SJSA1 (cell line): ENCODE measurements around the gene ZBTB44. TPM values are rescaled to one million over a fixed set of nuclear protein-coding genes. Genes with fewer than 3 reads are reported as not detected.

Experiments used
- DNase-seq, 2 experiments: peaks; one replicate each; pipeline ENCODE4 v3.0.0-alpha.2; 2015 to 2020; ENCODE audit warnings: low spot score in 2 of 2, low read depth in 1 of 2
- H3K27ac ChIP-seq: fragments of 250-450 bp; sonication (Bioruptor Pico); 2 replicates; pipeline ENCODE4 v1.5.1; 2020; ENCODE audit warnings: mild to moderate bottlenecking, moderate library complexity
- H3K27me3 ChIP-seq: fragments of 250-450 bp; sonication (Bioruptor Pico); replicated peaks from 2 replicates; pipeline ENCODE4 v1.5.1; 2020; ENCODE audit warnings: mild to moderate bottlenecking, moderate library complexity
- H3K36me3 ChIP-seq: fragments of 250-450 bp; sonication (Bioruptor Pico); 2 replicates; pipeline ENCODE4 v1.5.1; 2020; ENCODE audit warnings: mild to moderate bottlenecking
- H3K4me1 ChIP-seq: fragments of 250-450 bp; sonication (Bioruptor Pico); replicated peaks from 2 replicates; pipeline ENCODE4 v1.6.1; 2021; ENCODE audit warnings: mild to moderate bottlenecking
- H3K4me3 ChIP-seq: fragments of 250-450 bp; sonication (Bioruptor Pico); 2 replicates; pipeline ENCODE4 v1.5.1; 2020; ENCODE audit warnings: mild to moderate bottlenecking
- H3K9me3 ChIP-seq: fragments of 250-450 bp; sonication (Bioruptor Pico); replicated peaks from 2 replicates; pipeline ENCODE4 v1.5.1; 2020; ENCODE audit warnings: mild to moderate bottlenecking
- total RNA-seq: library from RNA; depleted of rRNA; stranded (reverse); fragments of >200 nt; shearing (Covaris generic); gene quantifications from 2 replicates; pipeline ENCODE4 v1.2.3, GENCODE V29; 2014

The ZBTB44 gene
- total RNA-seq, 1 experiment from 2014 or later: 14.4 TPM

DNA sequence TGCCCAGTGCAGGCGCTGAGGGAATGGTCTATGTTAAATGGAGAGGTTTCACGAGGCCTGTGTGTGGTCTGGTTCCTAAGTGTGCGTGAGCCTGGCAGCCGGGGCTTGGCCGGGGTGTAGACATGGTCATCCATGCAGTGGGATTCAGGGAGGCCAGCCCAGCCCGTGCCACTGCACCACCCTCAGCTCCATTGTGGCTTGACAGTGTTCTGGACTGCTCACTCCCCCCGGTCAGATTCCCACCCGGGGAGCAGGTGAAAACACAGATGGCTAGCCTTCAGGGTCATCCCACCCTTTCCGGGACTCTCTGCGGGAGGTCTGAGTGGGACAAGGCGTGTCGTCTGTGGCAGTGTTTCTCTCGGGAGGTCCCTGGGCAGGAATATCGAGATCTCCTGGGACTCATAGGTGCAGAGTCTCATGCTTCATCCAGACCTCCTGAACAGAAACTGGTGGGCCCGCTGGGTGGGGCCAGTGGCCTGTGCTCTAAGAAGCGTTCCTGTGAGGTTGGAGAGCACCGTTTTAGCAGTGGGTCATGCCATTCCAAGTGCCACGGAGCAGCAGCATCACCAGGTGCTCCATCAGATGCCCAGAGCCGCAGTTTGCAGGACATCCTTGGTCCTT, 102.8 kb downstream of the ZBTB44 start:
- Histone ChIP-seq H3K9me3 (no peaks in the 10 kb centered on the region), H3K4me3 (no peak overlapping the region), H3K36me3 (no peaks in the 10 kb centered on the region), H3K27me3 (no peaks in the 10 kb centered on the region), H3K4me1 (no peaks in the 10 kb centered on the region; the same call in 1 of the 2 replicates), H3K27ac (no peak overlapping the region)
- no peak for DNase-seq

DNA sequence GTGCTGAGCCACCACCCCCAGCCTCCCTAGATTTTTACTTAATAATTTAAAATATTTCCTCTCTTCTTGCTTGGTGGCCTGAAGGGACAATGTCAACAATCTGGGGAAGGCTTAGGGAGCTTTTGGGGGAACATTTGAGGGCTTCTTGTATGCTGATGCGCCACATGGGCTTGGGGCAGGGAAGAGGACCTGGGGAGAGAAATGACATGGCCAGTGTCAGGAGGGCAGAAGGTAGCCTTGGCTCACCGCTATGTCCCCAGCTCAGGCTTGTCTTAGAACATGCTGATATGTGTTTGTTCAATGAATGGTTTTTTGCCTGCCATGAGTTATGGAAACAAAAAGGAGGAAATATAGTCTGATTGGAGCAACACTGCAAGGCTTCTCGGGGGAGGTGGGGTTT, 103.6 kb downstream of the ZBTB44 start:
- H3K9me3 ChIP-seq: no peaks in the 10 kb centered on the region
- DNase-seq: no peak
- H3K4me1 ChIP-seq: no peaks in the 10 kb centered on the region; the same call in 1 of the 2 replicates
- no peak overlapping the region for H3K27ac ChIP-seq
- H3K27me3 ChIP-seq: no peaks in the 10 kb centered on the region
- no peaks in the 10 kb centered on the region for H3K36me3 ChIP-seq
- H3K4me3 ChIP-seq: no peak overlapping the region

- DNase-seq: no peak
- no peaks in the 10 kb centered on the region for H3K9me3 ChIP-seq
- no peaks in the 10 kb centered on the region for H3K27me3 ChIP-seq
- H3K27ac ChIP-seq: no peak overlapping the region
- no peaks in the 10 kb centered on the region; the same call in 1 of the 2 replicates for H3K4me1 ChIP-seq
- H3K36me3 ChIP-seq: no peaks in the 10 kb centered on the region
- no peak overlapping the region for H3K4me3 ChIP-seq
These were observed 104.5 kb downstream of the ZBTB44 start for GRCh38 chr11:130209954-130210854.

DNA sequence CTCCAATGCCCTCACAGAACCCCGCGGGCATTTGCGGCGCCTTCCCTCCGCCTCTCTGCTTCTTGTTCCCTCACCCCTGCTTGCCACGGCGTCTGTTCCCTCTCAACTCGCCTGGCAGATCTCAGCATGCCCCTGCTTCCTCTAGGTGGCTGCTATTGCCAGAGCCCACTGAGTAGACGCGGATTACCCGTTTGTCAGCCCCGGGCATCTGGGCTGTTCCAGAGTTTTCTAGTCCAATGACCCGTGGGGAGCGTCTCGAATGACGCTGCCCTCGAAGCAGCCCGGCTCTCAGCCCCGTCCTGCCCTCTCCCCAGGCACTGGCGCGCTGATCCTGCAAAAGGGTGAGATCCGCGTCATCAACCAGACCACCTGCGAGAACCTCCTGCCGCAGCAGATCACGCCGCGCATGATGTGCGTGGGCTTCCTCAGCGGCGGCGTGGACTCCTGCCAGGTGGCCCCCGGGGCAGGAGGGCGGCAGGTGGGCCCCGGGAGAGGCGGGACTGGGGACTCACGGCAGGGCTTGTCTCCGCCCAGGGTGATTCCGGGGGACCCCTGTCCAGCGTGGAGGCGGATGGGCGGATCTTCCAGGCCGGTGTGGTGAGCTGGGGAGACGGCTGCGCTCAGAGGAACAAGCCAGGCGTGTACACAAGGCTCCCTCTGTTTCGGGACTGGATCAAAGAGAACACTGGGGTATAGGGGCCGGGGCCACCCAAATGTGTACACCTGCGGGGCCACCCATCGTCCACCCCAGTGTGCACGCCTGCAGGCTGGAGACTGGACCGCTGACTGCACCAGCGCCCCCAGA, 105.4 kb downstream of the ZBTB44 start:
- Histone ChIP-seq H3K36me3 (no peaks in the 10 kb centered on the region), H3K27me3 (no peaks in the 10 kb centered on the region), H3K4me1 (no peaks in the 10 kb centered on the region; the same call in 1 of the 2 replicates), H3K9me3 (no peaks in the 10 kb centered on the region), H3K4me3 (no peak overlapping the region), H3K27ac (no peak overlapping the region)
- no peak for DNase-seq

DNA sequence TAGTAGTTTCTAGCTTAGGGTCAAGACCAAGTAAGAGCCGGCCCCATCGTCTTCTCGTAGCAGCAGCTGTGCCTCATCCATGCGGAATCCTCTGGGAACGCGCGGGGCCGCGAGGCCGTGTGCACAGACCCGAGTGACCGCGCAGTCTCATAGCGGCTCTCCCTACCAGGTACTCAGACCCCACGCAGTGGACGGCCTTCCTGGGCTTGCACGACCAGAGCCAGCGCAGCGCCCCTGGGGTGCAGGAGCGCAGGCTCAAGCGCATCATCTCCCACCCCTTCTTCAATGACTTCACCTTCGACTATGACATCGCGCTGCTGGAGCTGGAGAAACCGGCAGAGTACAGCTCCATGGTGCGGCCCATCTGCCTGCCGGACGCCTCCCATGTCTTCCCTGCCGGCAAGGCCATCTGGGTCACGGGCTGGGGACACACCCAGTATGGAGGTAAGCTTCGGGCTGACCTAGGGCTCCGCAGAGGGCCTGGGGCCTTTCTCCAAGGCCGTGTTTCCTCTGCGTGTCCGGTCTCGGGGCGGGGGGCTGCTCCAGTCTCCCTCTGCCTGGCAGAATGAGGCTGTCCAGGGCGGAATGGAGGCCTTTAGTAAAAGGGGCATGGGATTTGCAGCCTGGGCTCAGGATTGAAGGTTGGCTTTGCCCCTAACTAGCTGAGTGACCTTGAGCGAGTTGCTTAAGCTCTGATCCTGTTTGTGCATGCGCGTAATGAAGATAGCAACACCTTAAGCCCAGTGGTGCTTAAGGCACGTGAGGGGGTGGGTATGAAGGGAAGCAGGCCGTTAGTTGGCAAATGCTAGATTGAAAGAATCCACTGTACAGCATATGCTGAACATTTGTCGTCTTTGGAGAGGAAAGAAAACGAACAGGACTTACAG, 106.2 kb downstream of the ZBTB44 start:
- Histone ChIP-seq H3K9me3 (no peaks in the 10 kb centered on the region), H3K27ac (no peak overlapping the region), H3K27me3 (no peaks in the 10 kb centered on the region), H3K36me3 (no peaks in the 10 kb centered on the region), H3K4me3 (no peak overlapping the region), H3K4me1 (no peaks in the 10 kb centered on the region; the same call in 1 of the 2 replicates)
- no peak for DNase-seq

DNA sequence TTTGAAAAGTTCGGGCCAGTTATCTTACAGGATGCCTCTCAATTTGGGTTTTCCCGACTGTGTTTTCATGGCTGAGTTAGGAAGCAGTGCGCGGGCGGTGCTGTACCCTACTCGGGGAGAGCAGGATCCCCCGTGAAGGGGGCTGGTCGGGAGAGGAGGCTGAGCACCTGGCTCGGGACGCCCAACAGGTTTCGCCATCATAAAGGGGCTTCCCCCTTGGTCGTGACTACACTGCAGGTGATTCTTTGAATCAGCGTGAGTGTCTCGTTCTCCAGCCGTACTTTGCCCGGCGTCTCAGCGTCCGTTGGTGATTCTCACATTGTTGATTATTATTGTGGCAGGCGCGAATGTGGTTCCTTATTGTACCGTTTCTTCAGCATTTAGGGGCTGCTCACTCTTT, 108.6 kb downstream of the ZBTB44 start:
- no peak overlapping the region for H3K4me3 ChIP-seq
- no peaks in the 10 kb centered on the region for H3K4me1 ChIP-seq
- H3K9me3 ChIP-seq: no peaks in the 10 kb centered on the region
- no peak overlapping the region for H3K27ac ChIP-seq
- H3K36me3 ChIP-seq: no peaks in the 10 kb centered on the region
- no peak for DNase-seq
- no peaks in the 10 kb centered on the region for H3K27me3 ChIP-seq

DNA sequence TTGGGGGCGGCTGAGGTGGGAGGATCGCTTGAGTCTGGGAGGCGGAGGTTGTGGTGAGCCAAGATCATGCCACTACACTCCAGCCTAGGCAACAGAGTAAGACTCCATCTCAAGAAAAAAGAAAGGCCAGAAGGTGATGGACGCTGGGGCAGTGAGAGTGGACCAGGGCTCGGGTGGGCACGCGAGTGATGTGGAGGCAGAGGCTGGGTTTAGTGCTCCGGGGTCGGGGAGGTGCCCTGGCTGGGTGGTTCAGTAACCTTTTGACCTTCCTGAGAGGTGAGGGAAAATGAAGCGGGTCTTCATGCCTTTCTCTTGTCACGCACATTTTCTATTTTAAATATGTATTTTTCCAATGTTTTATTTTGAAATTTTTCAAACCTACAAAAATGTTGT, 110.0 kb downstream of the ZBTB44 start:
- no peak for DNase-seq
- H3K27me3 ChIP-seq: no peaks in the 10 kb centered on the region
- no peak overlapping the region for H3K27ac ChIP-seq
- H3K4me3 ChIP-seq: no peak overlapping the region
- H3K9me3 ChIP-seq: no peaks in the 10 kb centered on the region
- H3K36me3 ChIP-seq: no peaks in the 10 kb centered on the region
- H3K4me1 ChIP-seq: no peaks in the 10 kb centered on the region

DNA sequence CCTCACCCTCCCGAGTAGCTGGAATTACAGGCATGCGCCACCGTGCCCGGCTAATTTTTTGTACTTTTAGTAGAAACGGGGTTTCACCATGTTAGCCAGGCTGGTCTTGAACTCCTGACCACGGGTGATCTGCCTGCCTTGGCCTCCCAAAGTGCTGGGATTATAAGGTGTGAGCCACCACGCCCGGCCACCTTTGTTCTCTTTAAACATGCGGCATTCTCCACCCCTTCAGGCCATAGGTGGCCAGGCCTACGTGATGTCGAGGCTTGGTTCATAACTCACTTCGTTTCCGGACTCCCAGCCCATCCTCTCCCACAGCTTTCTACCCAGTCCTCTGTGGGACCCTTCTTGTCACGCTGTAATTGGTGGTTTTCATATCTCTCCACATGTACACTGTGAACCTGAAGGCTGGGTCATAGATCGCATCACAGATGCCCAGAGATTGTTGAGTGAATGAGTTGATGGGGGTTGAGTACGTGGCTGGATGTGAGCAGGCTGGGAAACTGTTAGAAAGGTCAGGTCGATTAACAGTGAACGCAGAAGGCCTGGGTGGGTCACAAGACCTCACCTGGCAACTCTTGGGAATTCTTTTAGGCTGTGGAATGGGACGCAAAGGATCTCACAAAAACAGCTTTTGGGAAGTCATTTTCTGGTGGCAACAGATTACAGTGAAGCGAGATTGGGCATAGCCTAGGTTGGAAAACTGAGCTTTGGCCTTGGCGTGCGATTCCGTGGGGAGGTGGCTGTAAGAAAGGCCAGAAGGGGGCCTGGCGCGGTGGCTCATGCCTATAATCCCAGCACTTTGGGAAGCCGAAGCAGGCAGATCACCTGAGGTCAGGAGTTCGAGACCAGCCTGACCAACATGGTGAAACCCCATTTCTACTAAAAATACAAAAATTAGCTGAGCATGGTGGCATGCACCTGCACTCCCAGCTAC, 110.7 kb downstream of the ZBTB44 start:
- Histone ChIP-seq H3K36me3 (no peaks in the 10 kb centered on the region), H3K27me3 (no peaks in the 10 kb centered on the region), H3K4me3 (no peak overlapping the region), H3K27ac (no peak overlapping the region), H3K4me1 (no peaks in the 10 kb centered on the region), H3K9me3 (no peaks in the 10 kb centered on the region)
- DNase-seq: no peak

DNA sequence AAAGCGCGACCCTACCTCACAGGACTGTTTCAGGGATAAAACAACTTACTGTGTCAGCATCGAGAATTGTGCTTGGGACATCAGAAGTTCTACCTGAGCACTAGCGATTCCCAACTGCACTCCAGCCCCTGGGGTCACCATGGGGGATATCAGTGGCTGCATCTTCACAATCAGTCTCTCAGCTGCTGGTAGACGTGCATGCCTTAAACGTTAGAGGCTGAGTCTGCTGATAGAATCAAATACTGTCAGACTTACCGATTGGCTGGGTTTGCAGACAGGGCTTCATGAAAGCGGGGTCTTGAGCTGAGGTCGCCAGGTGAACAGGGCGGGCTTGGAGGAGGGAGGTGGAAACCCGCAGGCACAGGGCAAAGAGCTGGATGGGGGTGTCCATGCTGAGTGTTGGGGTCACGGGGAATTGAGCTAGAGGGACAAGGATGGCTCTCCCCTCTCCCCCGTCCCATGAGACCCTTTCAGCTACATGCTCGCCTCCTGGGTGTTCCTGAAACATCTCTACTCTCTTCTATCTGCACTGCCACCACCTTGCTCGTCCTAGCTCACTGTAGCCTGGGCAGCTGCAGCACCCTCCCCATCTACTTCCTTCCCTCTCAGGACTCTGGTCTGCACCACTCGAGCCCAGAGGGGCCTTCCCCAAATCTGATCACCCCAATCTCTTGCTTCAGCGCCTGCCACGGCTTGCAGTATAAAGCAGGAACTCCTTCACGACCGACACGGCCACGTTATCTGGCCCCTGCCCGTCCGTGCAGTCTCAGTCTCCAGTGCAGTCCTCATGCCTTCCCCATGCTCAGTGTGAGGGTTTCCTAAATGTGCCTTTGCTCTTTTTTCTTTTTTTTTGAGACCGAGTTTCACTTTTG, 111.7 kb downstream of the ZBTB44 start:
- no peaks in the 10 kb centered on the region for H3K4me1 ChIP-seq
- H3K27me3 ChIP-seq: no peaks in the 10 kb centered on the region
- H3K4me3 ChIP-seq: no peak overlapping the region
- no peak for DNase-seq
- no peaks in the 10 kb centered on the region for H3K36me3 ChIP-seq
- no peaks in the 10 kb centered on the region for H3K9me3 ChIP-seq
- H3K27ac ChIP-seq: no peak overlapping the region

DNA sequence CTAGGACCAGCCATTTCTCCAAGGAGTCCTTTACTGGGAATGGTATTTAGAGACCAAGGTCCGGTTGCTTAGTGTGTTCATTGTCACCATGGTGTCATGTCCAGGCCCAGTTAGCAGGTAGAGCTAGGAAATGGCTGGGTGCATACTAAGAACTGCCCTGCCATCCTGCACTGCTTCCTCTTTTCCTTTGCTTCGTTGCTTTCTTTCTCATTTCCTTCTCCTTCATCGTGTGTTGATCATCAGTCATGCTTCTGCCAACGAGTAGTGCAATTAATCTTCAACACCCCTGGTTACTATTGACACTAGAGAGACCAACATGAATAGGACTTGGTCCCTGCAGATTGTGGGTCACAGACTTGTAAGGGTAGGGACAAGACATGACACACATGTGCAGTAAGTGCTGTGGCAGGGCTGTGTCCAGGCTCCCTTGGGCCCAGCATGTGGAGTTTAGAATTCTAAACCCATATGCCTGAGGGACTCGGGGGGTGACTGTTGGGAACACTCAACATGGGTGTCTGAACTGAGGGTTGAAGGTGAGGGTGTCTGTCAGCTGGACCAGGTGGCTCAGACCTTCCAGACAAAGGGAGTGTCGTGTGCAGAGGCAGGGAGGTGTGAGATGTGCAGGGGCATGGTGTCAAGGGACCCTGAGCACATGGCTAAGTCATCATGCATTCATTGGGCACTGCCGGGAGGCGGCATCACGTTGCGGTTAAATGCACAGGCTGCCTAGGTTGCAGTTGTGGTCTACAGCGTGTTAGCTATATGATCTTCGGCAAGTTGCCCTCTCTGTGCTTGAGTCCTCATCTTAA, 112.5 kb downstream of the ZBTB44 start:
- no peak overlapping the region for H3K27ac ChIP-seq
- no peaks in the 10 kb centered on the region for H3K4me1 ChIP-seq
- H3K36me3 ChIP-seq: no peaks in the 10 kb centered on the region
- DNase-seq: no peak
- H3K4me3 ChIP-seq: no peak overlapping the region
- H3K9me3 ChIP-seq: no peaks in the 10 kb centered on the region
- no peaks in the 10 kb centered on the region for H3K27me3 ChIP-seq

DNA sequence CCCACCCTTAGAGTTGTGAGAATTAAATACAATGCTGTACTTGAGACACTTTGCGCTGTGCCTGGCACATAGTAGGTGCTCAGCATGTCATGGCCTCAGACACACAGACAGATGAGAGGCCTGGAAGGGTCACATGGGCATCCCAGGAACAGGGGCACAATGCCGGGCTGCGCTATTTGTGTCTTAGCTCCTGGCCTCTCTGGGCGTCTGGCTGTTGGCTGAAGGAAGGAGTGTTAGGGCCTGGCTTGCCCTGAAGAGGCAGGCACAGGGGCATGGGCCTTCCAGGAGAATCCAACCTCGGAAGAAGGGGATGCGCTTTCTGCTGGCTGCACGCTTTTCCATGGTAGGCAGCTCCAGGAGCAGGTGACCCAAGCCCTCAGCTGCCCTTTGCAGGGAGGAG, 113.7 kb downstream of the ZBTB44 start:
- H3K27ac ChIP-seq: no peak overlapping the region
- no peaks in the 10 kb centered on the region for H3K27me3 ChIP-seq
- H3K4me1 ChIP-seq: no peaks in the 10 kb centered on the region
- H3K36me3 ChIP-seq: no peaks in the 10 kb centered on the region
- H3K9me3 ChIP-seq: no peaks in the 10 kb centered on the region
- H3K4me3 ChIP-seq: no peak overlapping the region
- DNase-seq: no peak
